Loucy (cell line): ENCODE data around the gene TYW5.

Experiments
- EZH2phosphoT487 ChIP-seq: fragments of 200-600 bp; IDR thresholded peaks from 2 replicates; pipeline ENCODE4 v1.6.1; 2018; ENCODE audit warnings: antibody characterized with exemption, mild to moderate bottlenecking, moderate library complexity, borderline replicate concordance
- TF ChIP-seq, protein P1 (sequence below): fragments of 200-600 bp; sonication (generic); conservative IDR thresholded peaks from 2 replicates; pipeline ENCODE4 v1.5.1; 2014; ENCODE audit warnings: mild to moderate bottlenecking, antibody characterized with exemption, low read length

DNA sequence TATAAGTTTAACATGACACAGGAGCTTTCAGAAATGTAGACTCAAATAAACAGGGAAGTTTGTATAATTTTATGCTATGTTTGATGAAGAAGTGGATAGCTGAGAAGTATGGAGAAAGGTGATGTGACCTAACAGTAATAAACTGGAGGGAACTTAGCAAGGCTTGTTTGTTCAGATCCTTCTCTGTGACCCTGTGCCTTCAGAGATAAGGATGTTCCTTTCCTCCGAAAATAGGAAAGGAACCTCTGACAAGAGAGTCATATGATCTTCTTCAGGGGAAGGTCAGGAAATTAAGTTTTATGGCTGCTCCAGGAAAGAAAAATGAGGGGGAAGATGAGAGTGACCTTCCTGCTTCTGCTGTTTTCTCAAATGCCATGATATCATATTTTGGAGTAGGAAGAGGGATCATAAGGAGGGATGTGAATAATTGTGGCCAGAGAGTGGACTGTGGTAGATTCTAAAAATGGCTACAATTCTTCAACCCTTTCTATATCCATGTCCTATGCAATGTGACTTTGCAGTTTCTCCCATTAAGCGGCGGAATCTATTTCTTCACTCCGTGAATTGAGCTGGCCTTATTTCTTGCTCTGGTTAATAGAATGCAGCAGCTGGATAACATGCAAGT is 52.7 kb downstream of the TYW5 start:
- TF ChIP-seq, protein P1, sequence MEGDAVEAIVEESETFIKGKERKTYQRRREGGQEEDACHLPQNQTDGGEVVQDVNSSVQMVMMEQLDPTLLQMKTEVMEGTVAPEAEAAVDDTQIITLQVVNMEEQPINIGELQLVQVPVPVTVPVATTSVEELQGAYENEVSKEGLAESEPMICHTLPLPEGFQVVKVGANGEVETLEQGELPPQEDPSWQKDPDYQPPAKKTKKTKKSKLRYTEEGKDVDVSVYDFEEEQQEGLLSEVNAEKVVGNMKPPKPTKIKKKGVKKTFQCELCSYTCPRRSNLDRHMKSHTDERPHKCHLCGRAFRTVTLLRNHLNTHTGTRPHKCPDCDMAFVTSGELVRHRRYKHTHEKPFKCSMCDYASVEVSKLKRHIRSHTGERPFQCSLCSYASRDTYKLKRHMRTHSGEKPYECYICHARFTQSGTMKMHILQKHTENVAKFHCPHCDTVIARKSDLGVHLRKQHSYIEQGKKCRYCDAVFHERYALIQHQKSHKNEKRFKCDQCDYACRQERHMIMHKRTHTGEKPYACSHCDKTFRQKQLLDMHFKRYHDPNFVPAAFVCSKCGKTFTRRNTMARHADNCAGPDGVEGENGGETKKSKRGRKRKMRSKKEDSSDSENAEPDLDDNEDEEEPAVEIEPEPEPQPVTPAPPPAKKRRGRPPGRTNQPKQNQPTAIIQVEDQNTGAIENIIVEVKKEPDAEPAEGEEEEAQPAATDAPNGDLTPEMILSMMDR, result no peak
- no peak for TF ChIP-seq EZH2phosphoT487
